ENCODE data around the gene SKOR2. TPM values are rescaled to one million over a fixed set of nuclear protein-coding genes. Genes with fewer than 3 reads are reported as not detected.

Gene SKOR2
- total and polyA plus RNA-seq, 2 experiments from 2014 or later = 0.10 to 0.42 TPM

GRCh38 chr18:47175283-47175897 is 76.1 kb downstream of the SKOR2 start:
- Histone ChIP-seq H3K4me1 (ENCODE audit: insufficient read depth) (peaks cover 14% of the 10 kb centered on the region), H3K36me3 (ENCODE audit: insufficient read depth) (no peaks in the 10 kb centered on the region), H3F3A (replicated peaks; ENCODE audit: low read depth) (no peaks in the 10 kb centered on the region), H4K20me1 (replicated peaks; ENCODE audit: insufficient read depth) (peaks cover 25% of the 10 kb centered on the region; the same call in 1 of the 2 replicates), H3K27me3 (ENCODE audit: insufficient read depth) (no peaks in the 10 kb centered on the region), H3K4me3 (peak overlapping the region; percentile 96), H3K9me2 (ENCODE audit: insufficient read depth) (no peaks in the 10 kb centered on the region), H2AFZ (peak overlapping the region; percentile 98), H3K27ac (ENCODE audit: low read depth) (peak overlapping the region; percentile 87; the same call in 1 of the 2 replicates), H3K4me2 (peak overlapping the region; percentile 80), H3K79me2 (replicated peaks; ENCODE audit: insufficient read depth) (peaks cover 42% of the 10 kb centered on the region)
- no peaks in the 10 kb centered on the region for H3K36me3 Mint-ChIP-seq (ENCODE audit: low read depth)
- H3K4me1 Mint-ChIP-seq = no peaks in the 10 kb centered on the region; the same call in 2 of the 3 replicates
- peaks cover 5% of the 10 kb centered on the region for H3K27me3 Mint-ChIP-seq (ENCODE audit: insufficient read depth, low read depth, poor library complexity)
- TF ChIP-seq EZH2phosphoT487 (IDR thresholded peaks at IDR 0.05; ENCODE audit: unreplicated experiment) (no peak), NANOG (IDR thresholded peaks at IDR 0.05; ENCODE audit: borderline replicate concordance) (no peak), STAT1 (IDR thresholded peaks at IDR 0.05; ENCODE audit: unreplicated experiment) (no peak), REST (IDR thresholded peaks at IDR 0.05; ENCODE audit: unreplicated experiment) (no peak), POLR2AphosphoS5 (IDR thresholded peaks at IDR 0.05; ENCODE audit: low read depth) (no peak), ETS1 (IDR thresholded peaks at IDR 0.05) (no peak), CREB1 (CRISPR knock-in tag; IDR thresholded peaks at IDR 0.05; ENCODE audit: low read depth) (no peak), ZNF331 (CRISPR knock-in tag; IDR thresholded peaks at IDR 0.05; ENCODE audit: low read depth) (no peak), JUNB (IDR thresholded peaks at IDR 0.05; ENCODE audit: unreplicated experiment) (no peak), ZNF462 (CRISPR knock-in tag; IDR thresholded peaks at IDR 0.05) (no peak), ZNF114 (CRISPR knock-in tag; IDR thresholded peaks at IDR 0.05) (no peak), CTCF (conservative IDR thresholded peaks at IDR 0.05; ENCODE audit: low read depth in 2 of 2) (no peak), EZH2 (IDR thresholded peaks at IDR 0.05; ENCODE audit: low read depth, unreplicated experiment) (no peak)
- no peaks in the 10 kb centered on the region for H3K9me3 Mint-ChIP-seq
- ATAC-seq (peak; percentile 43), DNase-seq (ENCODE audit: low spot score) (peak; percentile 24)
- H3K27ac Mint-ChIP-seq = peak overlapping the region; percentile 86
- no peak overlapping the region for H3K4me3 Mint-ChIP-seq
